ENCODE data around the gene TBX18. TPM values are rescaled to one million over a fixed set of nuclear protein-coding genes. Genes with fewer than 3 reads are reported as not detected.

TBX18 gene
- total and polyA plus RNA-seq, 2 of the 4 experiments (the other 2 are of a cell fraction): 0.86 to 1.3 TPM

GRCh38 chr6:84808491-84809061, 44.2 kb upstream of the TBX18 start:
- Histone ChIP-seq H2BK20ac (ENCODE audit: low read depth, low read length) (no peak overlapping the region), H3K14ac (replicated peaks; ENCODE audit: low read depth, low read length) (no peak overlapping the region), H3K56ac (ENCODE audit: extremely low read depth, insufficient read depth, low read length) (no peak overlapping the region), H2BK15ac (ENCODE audit: low read depth, low read length) (no peak overlapping the region), H3K4me3 (ENCODE audit: insufficient read depth, low read depth, low read length) (no peak overlapping the region), H3K9me3 (ENCODE audit: control insufficient read depth, insufficient read depth, low read length) (no peaks in the 10 kb centered on the region), H3K4me2 (ENCODE audit: low read depth, low read length) (no peak overlapping the region), H3K18ac (ENCODE audit: low read depth, low read length) (no peak overlapping the region), H2AK9ac (replicated peaks; ENCODE audit: low read depth, low read length, poor library complexity) (no peak overlapping the region), H4K20me1 (ENCODE audit: insufficient read depth, low read length) (no peaks in the 10 kb centered on the region), H3K23ac (ENCODE audit: low read depth, low read length) (no peak overlapping the region), H2BK120ac (ENCODE audit: low read depth, low read length) (no peak overlapping the region), H2AK5ac (ENCODE audit: low read depth, low read length) (no peak overlapping the region), H3K4me1 (ENCODE audit: control insufficient read depth, insufficient read depth, low read length) (no peaks in the 10 kb centered on the region), H3K9ac (ENCODE audit: low read depth, low read length) (no peak overlapping the region), H3K27ac (ENCODE audit: insufficient read depth, low read length) (no peak overlapping the region), H3K79me1 (ENCODE audit: low read depth in 1 of 2, low read length in 2 of 2) (no peaks in the 10 kb centered on the region), H4K5ac (ENCODE audit: low read depth, low read length) (no peak overlapping the region), H2BK5ac (ENCODE audit: low read depth, low read length, poor library complexity, severe bottlenecking) (no peak overlapping the region), H3K27me3 (ENCODE audit: control insufficient read depth, insufficient read depth, low read length) (no peaks in the 10 kb centered on the region), H3K9me1 (ENCODE audit: insufficient read depth, low read length) (no peaks in the 10 kb centered on the region), H3K36me3 (ENCODE audit: control insufficient read depth, insufficient read depth, low read length) (no peaks in the 10 kb centered on the region), H4K8ac (ENCODE audit: low read depth in 2 of 2, low read length in 2 of 2) (no peak overlapping the region), H4K91ac (ENCODE audit: insufficient read depth, low read depth, low read length) (no peak overlapping the region), H2AFZ (replicated peaks; ENCODE audit: low read length, poor library complexity) (no peak overlapping the region), H3K4ac (ENCODE audit: low read depth, low read length) (no peak overlapping the region)
- in situ Hi-C loops (cut with MboI; ENCODE audit: low sequenced_read_pairs) (no loop called here), dilution Hi-C loops (cut with HindIII; ENCODE audit: low sequenced_read_pairs, unreplicated experiment) (no loop called here), intact Hi-C loops (cut with micrococcal nuclease) (no loop called here)
- DNase-seq (no peak), ATAC-seq (ENCODE audit: low read depth) (no peak)
- ChIA-PET POLR2A (ENCODE audit: unreplicated experiment) (no interaction called here), CTCF (no interaction called here)
- WGBS, 2 experiments (ENCODE audit: extremely low coverage in 2 of 2, insufficient read length in 1 of 2): 52% methylated on average over 4 of the region's 6 CpGs; no CpG with 5 or more reads in 1 of the 2 experiments
- TF ChIP-seq BHLHE40 (IDR thresholded peaks at IDR 0.05; ENCODE audit: low read depth, low read length): no peak
- no peak for TF ChIP-seq RCOR1 (IDR thresholded peaks at IDR 0.05; ENCODE audit: insufficient replicate concordance, low read length)
- no peak for TF ChIP-seq MXI1 (IDR thresholded peaks at IDR 0.05; ENCODE audit: borderline replicate concordance, low read depth, low read length)
- no peak for TF ChIP-seq CEBPB (IDR thresholded peaks at IDR 0.05; ENCODE audit: low read depth, low read length)
- TF ChIP-seq MAFK (IDR thresholded peaks at IDR 0.05; ENCODE audit: low read depth, low read length): no peak
- TF ChIP-seq NFE2L2 (IDR thresholded peaks at IDR 0.05; ENCODE audit: low read depth, low read length): no peak
- TF ChIP-seq, protein P1, sequence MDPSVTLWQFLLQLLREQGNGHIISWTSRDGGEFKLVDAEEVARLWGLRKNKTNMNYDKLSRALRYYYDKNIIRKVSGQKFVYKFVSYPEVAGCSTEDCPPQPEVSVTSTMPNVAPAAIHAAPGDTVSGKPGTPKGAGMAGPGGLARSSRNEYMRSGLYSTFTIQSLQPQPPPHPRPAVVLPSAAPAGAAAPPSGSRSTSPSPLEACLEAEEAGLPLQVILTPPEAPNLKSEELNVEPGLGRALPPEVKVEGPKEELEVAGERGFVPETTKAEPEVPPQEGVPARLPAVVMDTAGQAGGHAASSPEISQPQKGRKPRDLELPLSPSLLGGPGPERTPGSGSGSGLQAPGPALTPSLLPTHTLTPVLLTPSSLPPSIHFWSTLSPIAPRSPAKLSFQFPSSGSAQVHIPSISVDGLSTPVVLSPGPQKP (IDR thresholded peaks at IDR 0.05; ENCODE audit: borderline replicate concordance, low read depth, low read length): no peak
- TF ChIP-seq FOS (IDR thresholded peaks at IDR 0.05; ENCODE audit: low read depth, low read length): no peak
- TF ChIP-seq, protein P2, sequence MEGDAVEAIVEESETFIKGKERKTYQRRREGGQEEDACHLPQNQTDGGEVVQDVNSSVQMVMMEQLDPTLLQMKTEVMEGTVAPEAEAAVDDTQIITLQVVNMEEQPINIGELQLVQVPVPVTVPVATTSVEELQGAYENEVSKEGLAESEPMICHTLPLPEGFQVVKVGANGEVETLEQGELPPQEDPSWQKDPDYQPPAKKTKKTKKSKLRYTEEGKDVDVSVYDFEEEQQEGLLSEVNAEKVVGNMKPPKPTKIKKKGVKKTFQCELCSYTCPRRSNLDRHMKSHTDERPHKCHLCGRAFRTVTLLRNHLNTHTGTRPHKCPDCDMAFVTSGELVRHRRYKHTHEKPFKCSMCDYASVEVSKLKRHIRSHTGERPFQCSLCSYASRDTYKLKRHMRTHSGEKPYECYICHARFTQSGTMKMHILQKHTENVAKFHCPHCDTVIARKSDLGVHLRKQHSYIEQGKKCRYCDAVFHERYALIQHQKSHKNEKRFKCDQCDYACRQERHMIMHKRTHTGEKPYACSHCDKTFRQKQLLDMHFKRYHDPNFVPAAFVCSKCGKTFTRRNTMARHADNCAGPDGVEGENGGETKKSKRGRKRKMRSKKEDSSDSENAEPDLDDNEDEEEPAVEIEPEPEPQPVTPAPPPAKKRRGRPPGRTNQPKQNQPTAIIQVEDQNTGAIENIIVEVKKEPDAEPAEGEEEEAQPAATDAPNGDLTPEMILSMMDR (conservative IDR thresholded peaks at IDR 0.05; ENCODE audit: low read depth, low read length): no peak
- TF ChIP-seq MAZ (IDR thresholded peaks at IDR 0.05; ENCODE audit: borderline replicate concordance, low read depth, low read length): no peak
- no peak for TF ChIP-seq RFX5 (IDR thresholded peaks at IDR 0.05; ENCODE audit: low read depth, low read length)
- no peak for TF ChIP-seq CHD1 (IDR thresholded peaks at IDR 0.05; ENCODE audit: low read depth, low read length)
- no peak for TF ChIP-seq RAD21 (IDR thresholded peaks at IDR 0.05; ENCODE audit: low read length)
- TF ChIP-seq SMC3 (IDR thresholded peaks at IDR 0.05; ENCODE audit: low read depth, low read length): no peak
- no peak for TF ChIP-seq POLR2A (IDR thresholded peaks at IDR 0.05; ENCODE audit: low read depth, low read length)
- TF ChIP-seq USF2 (IDR thresholded peaks at IDR 0.05; ENCODE audit: low read depth, low read length): no peak
- no TSS peak for BruUV-seq (replicated peaks)
